HCT116 (cell line): ENCODE data around the gene ACLY. TPM values are rescaled to one million over a fixed set of nuclear protein-coding genes. Genes with fewer than 3 reads are reported as not detected.

Experiments
- ATAC-seq: fragments of 200-7000 bp; cut with Tn5 transposase; 2 replicates; pipeline ENCODE4 v1.9.1; 2020; ENCODE audit warnings: mild to moderate bottlenecking, moderate library complexity
- BruUV-seq: library from RNA; stranded (reverse); fragments of 400-500 nt; replicated peaks from 2 replicates; lab custom pipeline; 2021; lab: Mats Ljungman, UMichigan
- CTCF ChIA-PET: fragments of 300-600 bp; sonication (Branson Sonifier 250); formaldehyde crosslinking; loops from one replicate; lab custom pipeline; 2021; ENCODE audit warnings: antibody characterized with exemption; lab: Charles Lee
- POLR2A ChIA-PET: fragments of 300-600, 350-600 bp; sonication (Branson Sonifier 250); formaldehyde crosslinking; loops from one replicate; lab custom pipeline; 2021; ENCODE audit warnings: antibody characterized with exemption; lab: Charles Lee
- RAD21 ChIA-PET, 2 experiments: fragments of 300-600 bp; sonication (Branson Sonifier 250); formaldehyde crosslinking; loops; one replicate each; lab custom pipeline; 2023; ENCODE audit warnings: low total read pairs in 2 of 2; ENCODE audit not compliant: uncharacterized antibody in 2 of 2, unreplicated experiment in 2 of 2, low non-redundant PET in 1 of 2; lab: Charles Lee
- DNase-seq: peaks from one replicate; pipeline ENCODE4 v3.0.0-alpha.2; 2010; ENCODE audit warnings: low read depth, low spot score
- H2AFZ ChIP-seq: fragments of 200-600 bp; shearing (Covaris generic), sonication (generic); 2 replicates; pipeline ENCODE4 v1.6.1; 2017; ENCODE audit warnings: low read depth, mixed run types, mixed read lengths, antibody characterized with exemption, low read length; ENCODE audit not compliant: poor library complexity, severe bottlenecking
- H3K27ac ChIP-seq: 2 replicates; pipeline ENCODE4 v1.5.1; 2012; ENCODE audit warnings: low read depth, low read length
- H3K27me3 ChIP-seq: fragments of 200-600 bp; sonication (generic); 2 replicates; pipeline ENCODE4 v1.6.1; 2016; ENCODE audit warnings: mixed run types, low read length, mixed read lengths; ENCODE audit not compliant: insufficient read depth
- H3K36me3 ChIP-seq, 2 experiments: fragments of 200-500 bp in 1 of 2; fragments of 200-600 bp in 1 of 2; sonication (Bioruptor generic) in 1 of 2; sonication (generic) in 1 of 2; 2 replicates each; pipeline versions ENCODE4 v1.5.1 to v1.6.1; 2014 to 2016; ENCODE audit warnings: low read length in 2 of 2, inconsistent platforms in 1 of 2, mixed read lengths in 1 of 2, mixed run types in 1 of 2; ENCODE audit not compliant: insufficient read depth in 2 of 2, control insufficient read depth in 1 of 2
- H3K4me1 ChIP-seq, 2 experiments: fragments of 200-600 bp in 1 of 2; sonication (generic) in 1 of 2; 2 replicates each; pipeline versions ENCODE4 v1.5.1 to v1.6.1; 2012 to 2017; ENCODE audit warnings: low read length in 2 of 2, inconsistent platforms in 1 of 2, mild to moderate bottlenecking in 1 of 2, mixed read lengths in 1 of 2, mixed run types in 1 of 2, moderate library complexity in 1 of 2; ENCODE audit not compliant: insufficient read depth in 2 of 2, control insufficient read depth in 1 of 2
- H3K4me2 ChIP-seq: fragments of 200-600 bp; sonication (generic); 2 replicates; pipeline ENCODE4 v1.6.1; 2017; ENCODE audit warnings: mixed run types, low read length, mixed read lengths
- H3K4me3 ChIP-seq, 2 experiments: fragments of 200-600 bp in 1 of 2; sonication (generic) in 1 of 2; replicated peaks in 1 of 2; 2 replicates each; pipeline ENCODE4 v1.5.1; 2011 to 2016; ENCODE audit warnings: low read length in 2 of 2, control low read depth in 1 of 2, low read depth in 1 of 2, mild to moderate bottlenecking in 1 of 2, mixed read lengths in 1 of 2, mixed run types in 1 of 2
- H3K79me2 ChIP-seq: fragments of 200-600 bp; sonication (generic); 2 replicates; pipeline ENCODE4 v1.6.1; 2017; ENCODE audit warnings: mild to moderate bottlenecking, mixed run types, low read length, moderate library complexity, mixed read lengths; ENCODE audit not compliant: insufficient read depth
- H3K9ac ChIP-seq: fragments of 200-600 bp; sonication (generic); 2 replicates; pipeline ENCODE4 v1.6.1; 2016; ENCODE audit warnings: low read length, mixed read lengths
- H3K9me2 ChIP-seq: fragments of 200-600 bp; sonication (generic), shearing (Covaris generic); 2 replicates; pipeline ENCODE4 v1.6.1; 2017; ENCODE audit warnings: mixed run types, mild to moderate bottlenecking, moderate library complexity; ENCODE audit not compliant: insufficient read depth
- H3K9me3 ChIP-seq, 2 experiments: fragments of 200-500 bp in 1 of 2; fragments of 200-600 bp in 1 of 2; sonication (Bioruptor generic) in 1 of 2; sonication (generic) in 1 of 2; 2 replicates each; pipeline ENCODE4 v1.6.1; 2014 to 2017; ENCODE audit warnings: low read length in 2 of 2, mixed read lengths in 2 of 2, inconsistent platforms in 1 of 2, low read depth in 1 of 2, mild to moderate bottlenecking in 1 of 2, mixed run types in 1 of 2, moderate library complexity in 1 of 2; ENCODE audit not compliant: control insufficient read depth in 1 of 2, insufficient read depth in 1 of 2
- H4K20me1 ChIP-seq: fragments of 200-600 bp; sonication (generic), shearing (Covaris generic); 2 replicates; pipeline ENCODE4 v1.6.1; 2017; ENCODE audit warnings: mixed run types, mild to moderate bottlenecking, moderate library complexity; ENCODE audit not compliant: insufficient read depth
- CBX3 ChIP-seq: IDR thresholded peaks from 2 replicates; pipeline ENCODE4 v1.6.1; 2012; ENCODE audit warnings: low read depth
- CEBPB ChIP-seq: IDR thresholded peaks from 2 replicates; pipeline ENCODE4 v1.6.1; 2012; ENCODE audit warnings: low read depth
- CTCF ChIP-seq, 3 experiments: fragments of 200-600 bp in 1 of 3; sonication (generic) in 1 of 3; IDR thresholded peaks in 2 of 3; conservative IDR thresholded peaks in 1 of 3; 2 replicates each; pipeline ENCODE4 v1.5.1; 2012 to 2017; ENCODE audit warnings: low read depth in 2 of 3, low read length in 2 of 3, antibody characterized with exemption in 1 of 3, borderline replicate concordance in 1 of 3, control low read depth in 1 of 3, mild to moderate bottlenecking in 1 of 3, mixed read lengths in 1 of 3, mixed run types in 1 of 3, moderate library complexity in 1 of 3; ENCODE audit not compliant: insufficient read depth in 1 of 3
- EGR1 ChIP-seq: IDR thresholded peaks from 2 replicates; pipeline ENCODE4 v1.6.1; 2012; ENCODE audit warnings: low read depth
- ELF1 ChIP-seq: IDR thresholded peaks from 2 replicates; pipeline ENCODE4 v1.6.1; 2012; ENCODE audit warnings: low read depth, borderline replicate concordance
- EZH2 ChIP-seq: fragments of 200-600 bp; sonication (generic); IDR thresholded peaks from 2 replicates; pipeline ENCODE4 v1.6.1; 2017; ENCODE audit warnings: antibody characterized with exemption, mixed run types
- EZH2phosphoT487 ChIP-seq: fragments of 200-600 bp; IDR thresholded peaks from 2 replicates; pipeline ENCODE4 v1.6.1; 2018; ENCODE audit warnings: antibody characterized with exemption, borderline replicate concordance
- FOSL1 ChIP-seq: IDR thresholded peaks from 2 replicates; pipeline ENCODE4 v1.6.1; 2012; ENCODE audit warnings: low read depth
- JUND ChIP-seq: IDR thresholded peaks from 2 replicates; pipeline ENCODE4 v1.6.1; 2012
- POLR2A ChIP-seq: IDR thresholded peaks from 2 replicates; pipeline ENCODE4 v1.7.0; 2011; ENCODE audit warnings: borderline replicate concordance; ENCODE audit not compliant: insufficient read depth, insufficient read length; ENCODE audit errors: extremely low read depth
- POLR2AphosphoS5 ChIP-seq: IDR thresholded peaks from 2 replicates; pipeline ENCODE4 v1.6.1; 2011; ENCODE audit warnings: mild to moderate bottlenecking, low read depth, low read length, moderate library complexity
- RAD21 ChIP-seq: IDR thresholded peaks from 2 replicates; pipeline ENCODE4 v1.6.1; 2012; ENCODE audit warnings: low read depth, mild to moderate bottlenecking
- SP1 ChIP-seq: IDR thresholded peaks from 2 replicates; pipeline ENCODE4 v1.6.1; 2012; ENCODE audit warnings: low read depth
- SRF ChIP-seq: IDR thresholded peaks from 2 replicates; pipeline ENCODE4 v1.6.1; 2012; ENCODE audit warnings: low read depth
- TCF7L2 ChIP-seq: IDR thresholded peaks from 2 replicates; pipeline ENCODE4 v1.7.0; 2011; ENCODE audit warnings: borderline replicate concordance, inconsistent platforms; ENCODE audit not compliant: insufficient read depth, insufficient read length; ENCODE audit errors: extremely low read depth
- ZBTB33 ChIP-seq: IDR thresholded peaks from 2 replicates; pipeline ENCODE4 v1.6.1; 2011; ENCODE audit warnings: mild to moderate bottlenecking, low read length, moderate library complexity; ENCODE audit not compliant: insufficient replicate concordance; ENCODE audit errors: extremely low read depth
- ZFX ChIP-seq: fragments of 450-650 bp; IDR thresholded peaks from 2 replicates; pipeline ENCODE4 v1.6.1; 2017
- ZNF274 ChIP-seq: fragments of 200-500 bp; sonication (Bioruptor generic); IDR thresholded peaks from 2 replicates; pipeline ENCODE4 v1.6.1; 2014; ENCODE audit warnings: mild to moderate bottlenecking, low read depth, low read length, inconsistent platforms
- intact Hi-C: fragments of 100-400 bp; cut with micrococcal nuclease; formaldehyde crosslinking; loops from 2 replicates; pipeline ENCODE4 v1.10.0; 2022
- total RNA-seq: library from RNA; stranded (reverse); gene quantifications from one replicate; pipeline ENCODE4 v1.2.1, GENCODE V29; 2021; ENCODE audit not compliant: unreplicated experiment

The ACLY gene
- total RNA-seq, 1 experiment from 2014 or later = 222 TPM

- Histone ChIP-seq H2AFZ (no peak overlapping the region), H3K36me3 (peaks cover 36 to 43% of the 10 kb centered on the region in 2 experiments), H3K4me1 (peaks cover 0 to 5% of the 10 kb centered on the region in 2 experiments; a peak in 2 of 4 replicates), H4K20me1 (no peaks in the 10 kb centered on the region), H3K4me3 (no peak overlapping the region), H3K9me3 (no peaks in the 10 kb centered on the region), H3K27ac (no peak overlapping the region), H3K9me2 (no peaks in the 10 kb centered on the region), H3K4me2 (no peak overlapping the region), H3K9ac (no peak overlapping the region), H3K27me3 (no peaks in the 10 kb centered on the region), H3K79me2 (peaks cover 7% of the 10 kb centered on the region)
- intact Hi-C loops = no loop called here
- ChIA-PET CTCF (no interaction called here), POLR2A (no interaction called here), RAD21 (no interaction called here)
- no TSS peak for BruUV-seq
- DNase-seq (no peak), ATAC-seq (no peak)
- TF ChIP-seq ZBTB33 = no peak
- TF ChIP-seq POLR2A = no peak
- no peak for TF ChIP-seq EZH2phosphoT487
- no peak for TF ChIP-seq EGR1
- TF ChIP-seq EZH2 = no peak
- no peak for TF ChIP-seq ELF1
- no peak for TF ChIP-seq SRF
- no peak for TF ChIP-seq FOSL1
- TF ChIP-seq ZNF274 = no peak
- no peak for TF ChIP-seq ZFX
- TF ChIP-seq CTCF (IDR thresholded peaks at IDR 0.05 in 2 of 3, conservative IDR thresholded peaks at IDR 0.05 in 1 of 3; ENCODE audit: borderline replicate concordance in 1 of 3, insufficient read depth in 1 of 3, low read depth in 2 of 3, low read length in 2 of 3) = no peak
- TF ChIP-seq TCF7L2 = no peak
- no peak for TF ChIP-seq SP1
- no peak for TF ChIP-seq CBX3
- no peak for TF ChIP-seq RAD21
- TF ChIP-seq JUND = no peak
- TF ChIP-seq POLR2AphosphoS5 = no peak
- TF ChIP-seq CEBPB = no peak
Observed at GRCh38 chr17:41869426-41869825, 49.3 kb downstream of the ACLY start.
